Measurements from ENCODE around the gene NFKBIZ. TPM values are rescaled to one million over a fixed set of nuclear protein-coding genes. Genes with fewer than 3 reads are reported as not detected.

NFKBIZ gene
- total RNA-seq, 2 donors from 2014 or later = 30.1 to 92.3 TPM

- no peaks in the 10 kb centered on the region for H3K9me3 ChIP-seq
- ATAC-seq (no peak), DNase-seq (no peak)
- H3K4me1 ChIP-seq = peaks cover 21% of the 10 kb centered on the region
- intact Hi-C loops (cut with DNase I) = no loop called here
- TF ChIP-seq, protein P1, sequence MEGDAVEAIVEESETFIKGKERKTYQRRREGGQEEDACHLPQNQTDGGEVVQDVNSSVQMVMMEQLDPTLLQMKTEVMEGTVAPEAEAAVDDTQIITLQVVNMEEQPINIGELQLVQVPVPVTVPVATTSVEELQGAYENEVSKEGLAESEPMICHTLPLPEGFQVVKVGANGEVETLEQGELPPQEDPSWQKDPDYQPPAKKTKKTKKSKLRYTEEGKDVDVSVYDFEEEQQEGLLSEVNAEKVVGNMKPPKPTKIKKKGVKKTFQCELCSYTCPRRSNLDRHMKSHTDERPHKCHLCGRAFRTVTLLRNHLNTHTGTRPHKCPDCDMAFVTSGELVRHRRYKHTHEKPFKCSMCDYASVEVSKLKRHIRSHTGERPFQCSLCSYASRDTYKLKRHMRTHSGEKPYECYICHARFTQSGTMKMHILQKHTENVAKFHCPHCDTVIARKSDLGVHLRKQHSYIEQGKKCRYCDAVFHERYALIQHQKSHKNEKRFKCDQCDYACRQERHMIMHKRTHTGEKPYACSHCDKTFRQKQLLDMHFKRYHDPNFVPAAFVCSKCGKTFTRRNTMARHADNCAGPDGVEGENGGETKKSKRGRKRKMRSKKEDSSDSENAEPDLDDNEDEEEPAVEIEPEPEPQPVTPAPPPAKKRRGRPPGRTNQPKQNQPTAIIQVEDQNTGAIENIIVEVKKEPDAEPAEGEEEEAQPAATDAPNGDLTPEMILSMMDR (IDR thresholded peaks at IDR 0.05) = no peak
- TF ChIP-seq POLR2A (IDR thresholded peaks at IDR 0.05) = no peak
- no peaks in the 10 kb centered on the region for H3K36me3 ChIP-seq (replicated peaks in 1 of 2; ENCODE audit: insufficient read depth in 1 of 2, low read depth in 2 of 2)
- H3K27me3 ChIP-seq = no peaks in the 10 kb centered on the region
- 82 to 85% methylated on average over 4 of the region's 4 CpGs for WGBS, 2 donors
- no peak overlapping the region for H3K27ac ChIP-seq
- no peak overlapping the region for H3K4me3 ChIP-seq
Measured at GRCh38 chr3:101816215-101817149, 32.8 kb upstream of the NFKBIZ start.

- TF ChIP-seq, protein P1 (IDR thresholded peaks at IDR 0.05) = no peak
- no peak for TF ChIP-seq POLR2A (IDR thresholded peaks at IDR 0.05)
- Histone ChIP-seq H3K4me3 (no peak overlapping the region), H3K27ac (no peak overlapping the region), H3K9me3 (no peaks in the 10 kb centered on the region), H3K36me3 (replicated peaks in 1 of 2; ENCODE audit: insufficient read depth in 1 of 2, low read depth in 2 of 2) (no peaks in the 10 kb centered on the region), H3K4me1 (peaks cover 21% of the 10 kb centered on the region), H3K27me3 (no peaks in the 10 kb centered on the region)
- WGBS, 2 donors = 91 to 95% methylated on average over 5 of the region's 5 CpGs
- intact Hi-C loops (cut with DNase I) = no loop called here
- ATAC-seq = no peak
- DNase-seq = no peak
Measured at GRCh38 chr3:101817992-101818391, 31.3 kb upstream of the NFKBIZ start.

- DNase-seq (no peak), ATAC-seq (no peak)
- WGBS, 2 donors = 76 to 81% methylated on average over 2 of the region's 2 CpGs
- TF ChIP-seq, protein P1 (IDR thresholded peaks at IDR 0.05) = no peak
- TF ChIP-seq POLR2A (IDR thresholded peaks at IDR 0.05) = no peak
- Histone ChIP-seq H3K9me3 (no peaks in the 10 kb centered on the region), H3K4me3 (no peak overlapping the region), H3K4me1 (peaks cover 7% of the 10 kb centered on the region), H3K27me3 (no peaks in the 10 kb centered on the region), H3K27ac (no peak overlapping the region), H3K36me3 (replicated peaks in 1 of 2; ENCODE audit: insufficient read depth in 1 of 2, low read depth in 2 of 2) (no peaks in the 10 kb centered on the region)
- intact Hi-C loops (cut with DNase I) = no loop called here
Measured at GRCh38 chr3:101819649-101820206, 29.6 kb upstream of the NFKBIZ start.

- 94% methylated on average over 19 of the region's 19 CpGs for WGBS, 2 donors
Measured at GRCh38 chr3:101821503-101821902, 27.8 kb upstream of the NFKBIZ start.

More at GRCh38 chr3:101821503-101821902, 27.8 kb upstream of the NFKBIZ start:
- no peak for ATAC-seq
- Histone ChIP-seq H3K36me3 (replicated peaks in 1 of 2; ENCODE audit: insufficient read depth in 1 of 2, low read depth in 2 of 2) (no peaks in the 10 kb centered on the region), H3K9me3 (no peaks in the 10 kb centered on the region), H3K4me1 (peaks cover 7% of the 10 kb centered on the region), H3K4me3 (no peak overlapping the region), H3K27me3 (no peaks in the 10 kb centered on the region), H3K27ac (no peak overlapping the region)
- TF ChIP-seq POLR2A (IDR thresholded peaks at IDR 0.05) = no peak
- TF ChIP-seq, protein P1 (IDR thresholded peaks at IDR 0.05) = no peak
- intact Hi-C loops (cut with DNase I) = no loop called here
- no peak for DNase-seq

All from body of pancreas (tissue), 4 donors.